ENCODE results near the gene SIGLEC12.

DNA sequence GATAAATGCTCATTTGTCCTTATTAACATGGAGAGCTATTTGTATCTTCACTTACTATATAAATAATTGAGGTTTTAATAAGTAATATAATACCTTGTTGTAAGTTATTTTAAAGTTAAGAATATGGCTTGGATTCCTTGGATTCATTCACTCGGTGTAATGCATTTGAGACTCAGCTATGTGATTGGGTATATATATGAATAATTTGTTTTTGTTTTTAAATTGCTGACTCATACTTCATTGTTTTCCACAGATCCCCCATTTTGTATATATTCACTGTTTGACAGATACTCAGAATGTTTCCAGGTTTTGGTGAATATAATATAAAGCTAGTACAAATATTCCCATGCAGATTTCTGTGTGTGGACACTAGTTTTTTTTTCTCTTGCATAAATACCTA, 30.1 kb downstream of the SIGLEC12 start:
- TF ChIP-seq, protein P1, sequence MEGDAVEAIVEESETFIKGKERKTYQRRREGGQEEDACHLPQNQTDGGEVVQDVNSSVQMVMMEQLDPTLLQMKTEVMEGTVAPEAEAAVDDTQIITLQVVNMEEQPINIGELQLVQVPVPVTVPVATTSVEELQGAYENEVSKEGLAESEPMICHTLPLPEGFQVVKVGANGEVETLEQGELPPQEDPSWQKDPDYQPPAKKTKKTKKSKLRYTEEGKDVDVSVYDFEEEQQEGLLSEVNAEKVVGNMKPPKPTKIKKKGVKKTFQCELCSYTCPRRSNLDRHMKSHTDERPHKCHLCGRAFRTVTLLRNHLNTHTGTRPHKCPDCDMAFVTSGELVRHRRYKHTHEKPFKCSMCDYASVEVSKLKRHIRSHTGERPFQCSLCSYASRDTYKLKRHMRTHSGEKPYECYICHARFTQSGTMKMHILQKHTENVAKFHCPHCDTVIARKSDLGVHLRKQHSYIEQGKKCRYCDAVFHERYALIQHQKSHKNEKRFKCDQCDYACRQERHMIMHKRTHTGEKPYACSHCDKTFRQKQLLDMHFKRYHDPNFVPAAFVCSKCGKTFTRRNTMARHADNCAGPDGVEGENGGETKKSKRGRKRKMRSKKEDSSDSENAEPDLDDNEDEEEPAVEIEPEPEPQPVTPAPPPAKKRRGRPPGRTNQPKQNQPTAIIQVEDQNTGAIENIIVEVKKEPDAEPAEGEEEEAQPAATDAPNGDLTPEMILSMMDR (IDR thresholded peaks at IDR 0.05; ENCODE audit: low read length): no peak
- TF ChIP-seq EZH2 (IDR thresholded peaks at IDR 0.05; ENCODE audit: borderline replicate concordance, low read length): no peak
